T-helper 2 cell (primary cell): ENCODE data around the gene MYL4.
A peak's percentile ranks its signal among the peaks of the same experiment; 100 is the strongest.
"Not testable (repeated sequence)": the region's sequence is repeated elsewhere in the genome, so short reads cannot be mapped to it uniquely, and the experiment has no call there.

Source experiments
- DNase-seq, 5 experiments: peaks; one replicate each; pipeline versions ENCODE4 v3.0.0 to v3.0.0-alpha.2; 2012 to 2022

Gene MYL4

DNA sequence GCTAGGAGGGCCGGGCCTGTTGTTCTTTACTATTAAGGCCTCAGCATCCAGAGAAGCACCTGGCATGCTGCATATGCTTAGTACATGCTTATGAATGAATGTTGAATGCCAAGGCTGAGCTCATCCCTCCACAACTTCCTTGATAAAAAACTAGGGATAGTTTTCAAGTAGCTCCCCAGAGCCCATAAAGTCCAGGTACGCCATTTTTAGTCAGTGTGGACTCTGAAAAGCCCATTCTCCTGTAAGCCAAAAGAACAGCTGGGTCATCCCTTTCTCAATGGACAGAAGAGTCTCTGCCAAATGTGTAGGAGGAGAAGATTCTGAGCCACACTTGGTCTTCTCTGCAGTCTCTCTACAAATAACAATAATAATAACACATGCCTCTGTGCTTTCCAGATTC lies 35.5 kb downstream of the MYL4 start:
- DNase-seq, result no peak

GRCh38 chr17:47246120-47246519 lies 37.0 kb downstream of the MYL4 start:
- no peak for DNase-seq

DNA sequence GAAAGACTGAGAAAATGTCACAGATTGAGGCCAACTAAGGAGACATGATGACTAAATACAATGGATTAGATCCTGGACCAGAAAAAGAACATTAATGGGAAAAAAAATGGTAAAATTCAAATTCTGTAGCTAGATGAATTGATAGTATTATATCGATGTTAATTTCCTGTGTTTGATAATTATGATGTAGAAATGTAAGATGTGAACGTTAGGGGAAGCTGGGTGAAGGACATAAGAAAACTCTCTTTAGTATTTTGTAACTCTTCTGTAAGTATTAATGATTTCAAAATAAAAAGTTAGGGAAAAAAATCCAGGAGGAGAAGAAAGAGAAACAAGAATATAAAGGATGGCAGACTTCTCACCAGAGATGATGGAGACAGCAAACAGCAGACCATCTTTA lies 41.7 kb downstream of the MYL4 start:
- no peak for DNase-seq

- DNase-seq, result no peak
Observed at GRCh38 chr17:47251421-47251940, 42.3 kb downstream of the MYL4 start.

DNA sequence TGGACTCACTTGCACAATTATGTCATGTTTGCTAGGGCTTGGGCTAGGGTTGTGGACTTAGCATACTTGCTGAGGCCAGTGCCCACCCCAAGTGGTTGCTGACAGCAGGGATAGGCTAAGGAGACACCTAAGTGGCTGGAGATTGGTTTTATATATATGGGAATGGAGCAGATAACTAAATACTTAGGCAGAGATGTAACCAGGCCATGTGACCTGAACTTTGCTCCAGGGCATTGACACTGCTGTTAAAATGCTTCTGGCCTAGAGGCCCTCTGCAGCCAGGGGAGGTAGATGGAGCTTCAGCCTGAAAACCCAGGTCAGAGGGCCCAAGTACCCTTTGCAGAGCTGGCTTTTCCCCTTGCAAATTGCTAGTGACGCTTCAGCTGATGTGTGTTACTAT lies 43.1 kb downstream of the MYL4 start:
- no peak for DNase-seq

DNA sequence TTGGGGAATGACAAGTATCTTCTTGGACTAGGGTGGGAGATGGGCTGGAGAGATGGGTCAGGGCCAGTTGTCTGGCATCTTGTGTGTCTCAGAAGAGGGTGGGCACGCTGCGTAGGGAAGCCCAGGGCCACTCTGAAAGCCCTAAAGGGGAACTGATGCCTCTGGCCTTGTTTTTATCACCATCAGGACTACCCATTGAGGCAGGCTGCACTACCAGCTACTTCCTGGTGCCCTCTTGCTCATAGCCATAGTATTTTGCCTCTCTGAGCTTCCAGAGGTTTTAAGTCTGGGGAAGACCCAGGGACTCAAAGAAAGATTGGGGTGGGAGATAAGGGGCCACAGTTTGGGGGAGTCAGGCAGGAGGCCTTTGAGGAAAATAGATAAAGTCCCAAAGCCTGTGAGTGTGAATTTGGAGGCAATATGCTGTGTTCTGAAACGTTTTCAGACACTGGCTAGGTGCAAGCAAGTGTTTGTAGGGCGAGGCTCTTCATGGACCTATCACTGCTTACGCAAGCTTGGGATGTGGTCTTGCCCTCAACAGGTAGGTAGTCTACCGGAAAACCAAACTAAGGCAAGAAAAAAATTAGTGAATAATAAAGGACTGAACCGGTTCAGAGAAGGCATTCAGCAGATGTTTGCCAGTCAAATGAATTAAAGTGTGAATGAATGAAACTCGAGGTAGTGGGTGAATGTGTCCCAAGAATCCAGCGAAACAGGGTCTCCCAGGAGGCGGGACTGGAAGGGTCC lies 43.8 kb downstream of the MYL4 start:
- DNase-seq, result no peak

- DNase-seq, result peak in 4 of 5 experiments; percentile 32 to 70 (median 40)
Observed at GRCh38 chr17:47253541-47254402, 44.6 kb downstream of the MYL4 start, which contains the start of gene ITGB3. TSS of gene ITGB3 (plus strand) at chr17:47253827. CDS start at chr17:47253862, 35 bp downstream.

- DNase-seq, result no peak
Observed at GRCh38 chr17:47254403-47254943, 45.3 kb downstream of the MYL4 start.

DNA sequence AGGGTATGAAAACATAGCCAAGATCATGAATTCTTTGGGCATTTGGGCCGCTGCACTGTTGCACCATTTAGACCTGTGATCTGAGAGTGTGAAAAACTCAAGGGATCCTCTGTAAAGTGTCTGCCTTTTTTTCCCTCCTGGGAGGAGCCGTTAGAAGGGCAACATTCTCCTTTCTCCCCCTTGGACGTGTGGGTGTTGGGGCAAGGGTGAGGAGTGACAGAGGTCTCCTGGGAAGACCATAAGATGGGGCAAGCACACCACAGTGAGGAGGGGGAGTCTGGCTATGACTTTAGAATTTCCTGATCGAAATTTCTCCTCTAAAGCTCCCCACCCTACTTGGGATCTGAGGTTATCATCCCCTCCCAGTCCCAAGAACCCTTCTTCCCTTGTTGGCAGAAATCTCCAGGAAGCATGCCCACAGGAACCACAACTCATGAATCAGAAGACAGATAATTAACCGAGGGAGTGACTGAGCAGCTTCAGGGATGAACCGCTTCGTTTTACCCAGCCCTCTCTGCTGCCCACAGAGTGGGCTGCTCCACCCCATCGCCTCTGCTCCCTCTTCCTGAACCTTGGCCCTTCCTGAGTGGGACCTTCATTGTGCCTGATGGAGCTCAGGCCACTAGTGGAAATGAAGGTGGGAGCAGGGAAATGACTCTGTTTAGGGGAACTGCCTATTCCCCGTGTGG lies 48.6 kb downstream of the MYL4 start:
- DNase-seq, result no peak

DNA sequence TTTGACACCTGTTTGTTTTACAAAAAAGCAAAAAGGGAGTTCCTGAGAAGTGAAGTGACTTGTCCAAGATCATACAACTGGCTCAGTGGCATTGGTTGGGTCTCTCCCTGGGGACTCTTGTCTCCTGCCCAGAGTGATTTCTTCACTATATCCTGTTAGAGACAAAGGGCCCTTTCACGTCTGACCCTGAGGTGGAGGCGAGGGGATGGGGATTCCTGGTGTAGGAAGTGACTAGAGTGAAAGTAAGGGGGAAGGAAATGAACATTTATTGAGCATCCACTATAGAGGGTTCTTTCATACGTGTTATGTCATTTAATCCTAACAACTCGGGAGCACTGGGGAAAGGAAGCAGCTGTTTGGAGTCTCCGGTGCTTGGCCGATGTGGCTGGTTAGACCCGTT lies 53.4 kb downstream of the MYL4 start:
- DNase-seq, result no peak

DNA sequence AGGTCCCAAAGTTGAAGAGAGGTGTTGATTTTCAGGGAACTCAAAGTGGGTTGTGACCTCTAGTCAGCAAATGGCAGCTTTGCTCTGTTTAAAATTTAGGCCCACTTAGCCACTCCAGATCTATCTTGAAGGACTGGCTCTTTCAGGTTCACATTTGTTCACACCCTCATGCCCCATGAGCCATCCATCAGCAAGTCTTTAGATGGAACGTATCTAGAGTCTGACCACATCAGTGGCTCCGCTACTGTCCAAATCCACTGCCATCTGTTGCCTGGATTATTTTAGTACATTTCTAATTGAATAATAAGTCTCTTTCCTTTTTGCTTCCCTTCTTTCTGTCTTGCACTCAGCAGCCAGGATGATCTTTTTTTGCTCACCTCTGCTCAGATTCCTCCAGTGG lies 55.0 kb downstream of the MYL4 start:
- no peak for DNase-seq

DNA sequence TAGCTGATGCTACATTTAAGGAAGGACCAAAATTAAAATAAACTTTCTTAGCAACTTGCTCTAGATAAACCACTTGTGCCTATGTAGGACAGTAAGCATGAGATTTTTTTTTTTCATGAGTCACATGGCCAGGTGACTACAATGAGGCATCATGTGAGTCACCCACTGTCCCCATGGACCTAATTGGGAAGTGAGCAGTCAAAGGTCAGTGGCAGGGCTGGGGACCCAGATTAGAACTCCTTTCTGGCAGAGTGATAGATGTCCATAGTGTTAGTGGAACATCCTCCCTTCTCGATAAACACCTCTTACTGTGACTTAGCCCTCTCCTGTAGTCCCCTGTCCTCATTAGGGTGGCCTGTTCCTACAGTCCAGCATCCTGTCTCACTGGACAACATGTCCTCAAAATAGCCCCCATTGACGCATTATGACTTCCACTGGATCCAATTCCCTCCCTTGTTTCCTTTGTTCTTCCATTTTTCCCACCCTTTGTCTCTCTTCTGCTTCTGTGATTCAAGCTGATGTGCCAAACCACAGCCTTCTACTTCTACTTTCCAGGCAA lies 56.9 kb downstream of the MYL4 start:
- DNase-seq, result no peak

GRCh38 chr17:47266782-47267181 lies 57.6 kb downstream of the MYL4 start:
- DNase-seq, result no peak

GRCh38 chr17:47267354-47267828 lies 58.2 kb downstream of the MYL4 start:
- DNase-seq, result no peak

GRCh38 chr17:47268964-47269363 lies 59.8 kb downstream of the MYL4 start:
- DNase-seq, result not testable (repeated sequence)

DNA sequence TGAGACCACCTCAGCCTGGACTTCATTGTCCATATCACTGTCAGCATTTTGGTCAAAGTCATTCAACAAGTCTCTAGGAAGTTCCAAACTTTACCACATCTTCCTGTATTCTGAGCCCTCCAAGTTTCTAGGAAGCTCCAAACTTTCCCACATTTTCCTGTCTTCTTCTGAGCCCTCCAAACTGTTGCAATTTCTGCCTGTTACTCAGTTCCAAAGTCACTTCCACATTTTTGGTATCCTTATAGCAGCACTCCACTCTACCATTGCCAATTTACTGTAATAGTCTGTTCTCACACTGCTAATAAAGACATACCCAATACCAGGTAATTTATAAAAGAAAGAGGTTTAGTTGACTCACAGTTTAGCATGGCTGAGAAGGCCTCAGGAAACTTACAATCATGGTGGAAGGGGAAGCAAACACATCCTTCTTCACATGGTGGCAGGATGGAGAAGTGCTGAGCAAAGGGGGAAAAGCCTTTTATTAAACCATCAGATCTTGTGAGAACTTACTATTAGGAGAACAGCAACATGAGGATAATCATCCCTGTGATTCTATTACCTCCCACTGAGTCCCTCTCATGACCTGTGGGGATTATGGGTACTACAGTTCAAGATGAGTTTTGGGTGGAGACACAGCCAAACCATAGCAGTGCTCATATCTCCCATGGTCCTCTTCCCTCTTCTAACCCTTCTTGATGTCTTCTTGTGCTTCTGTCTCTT lies 60.6 kb downstream of the MYL4 start:
- DNase-seq, result not testable (repeated sequence)

GRCh38 chr17:47270946-47271705 lies 62.0 kb downstream of the MYL4 start:
- no peak for DNase-seq

- DNase-seq, result no peak
Observed at GRCh38 chr17:47272491-47272890, 63.3 kb downstream of the MYL4 start.

DNA sequence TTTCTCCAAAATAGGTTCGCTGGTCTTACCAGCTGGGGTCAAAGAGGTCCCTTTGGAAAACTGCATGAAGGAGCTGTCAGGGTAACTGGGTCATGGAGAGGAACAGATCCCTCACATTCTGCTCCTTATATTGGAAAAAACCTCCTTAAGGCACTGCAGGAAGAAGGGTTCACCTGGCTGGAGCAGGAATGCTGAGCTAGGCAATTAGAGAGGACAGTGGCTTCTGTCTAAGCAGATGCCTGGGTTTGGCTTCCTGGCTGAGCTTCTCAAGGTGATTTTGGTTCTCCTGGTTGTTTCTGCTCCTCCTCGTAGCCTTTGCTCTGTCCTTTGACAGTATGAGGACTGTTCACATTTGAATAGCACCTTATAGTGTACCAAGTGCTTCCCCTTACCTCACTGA lies 64.1 kb downstream of the MYL4 start:
- no peak for DNase-seq
